IPS-15b (cell line): ENCODE results near the gene SIGLEC1.
A peak's percentile ranks its signal among the peaks of the same experiment; 100 is the strongest.

Source experiments
- H3K27me3 ChIP-seq: one replicate; pipeline ENCODE4 v1.6.1; 2013; ENCODE audit warnings: low read length; ENCODE audit not compliant: control insufficient read depth, insufficient read depth
- H3K36me3 ChIP-seq: one replicate; pipeline ENCODE4 v1.6.1; 2013; ENCODE audit warnings: low read length; ENCODE audit not compliant: control insufficient read depth, insufficient read depth
- H3K4me1 ChIP-seq: one replicate; pipeline ENCODE4 v1.6.1; 2013; ENCODE audit warnings: mild to moderate bottlenecking, low read length; ENCODE audit not compliant: control insufficient read depth, insufficient read depth
- H3K4me3 ChIP-seq: one replicate; pipeline ENCODE4 v1.5.1; 2013; ENCODE audit warnings: low read depth, low read length
- H3K9ac ChIP-seq: one replicate; pipeline ENCODE4 v1.6.1; 2013; ENCODE audit warnings: low read depth, mild to moderate bottlenecking, low read length
- H3K9me3 ChIP-seq: one replicate; pipeline ENCODE4 v1.6.1; 2013; ENCODE audit warnings: mild to moderate bottlenecking, low read length; ENCODE audit not compliant: control insufficient read depth, insufficient read depth

The SIGLEC1 gene

GRCh38 chr20:3731944-3732326 lies 19.5 kb upstream of the SIGLEC1 start:
- H3K4me3 ChIP-seq, result no peak overlapping the region
- no peaks in the 10 kb centered on the region for H3K9me3 ChIP-seq
- peaks cover 2% of the 10 kb centered on the region for H3K4me1 ChIP-seq
- peaks cover 45% of the 10 kb centered on the region for H3K27me3 ChIP-seq
- peak overlapping the region; percentile 54 for H3K9ac ChIP-seq
- H3K36me3 ChIP-seq, result no peaks in the 10 kb centered on the region

GRCh38 chr20:3730803-3731672 lies 18.6 kb upstream of the SIGLEC1 start:
- peaks cover 2% of the 10 kb centered on the region for H3K4me1 ChIP-seq
- no peaks in the 10 kb centered on the region for H3K9me3 ChIP-seq
- H3K36me3 ChIP-seq, result no peaks in the 10 kb centered on the region
- peaks cover 46% of the 10 kb centered on the region for H3K27me3 ChIP-seq
- no peak overlapping the region for H3K9ac ChIP-seq
- no peak overlapping the region for H3K4me3 ChIP-seq

- Histone ChIP-seq H3K27me3 (peaks cover 45% of the 10 kb centered on the region), H3K9me3 (no peaks in the 10 kb centered on the region), H3K36me3 (no peaks in the 10 kb centered on the region), H3K4me3 (no peak overlapping the region), H3K4me1 (peaks cover 2% of the 10 kb centered on the region), H3K9ac (no peak overlapping the region)
Observed at GRCh38 chr20:3729811-3730540, 17.6 kb upstream of the SIGLEC1 start.

- Histone ChIP-seq H3K36me3 (no peaks in the 10 kb centered on the region), H3K27me3 (peaks cover 45% of the 10 kb centered on the region), H3K4me3 (no peak overlapping the region), H3K9ac (no peak overlapping the region), H3K4me1 (peaks cover 2% of the 10 kb centered on the region), H3K9me3 (no peaks in the 10 kb centered on the region)
Observed at GRCh38 chr20:3729378-3729777, 17.0 kb upstream of the SIGLEC1 start.

- Histone ChIP-seq H3K27me3 (peaks cover 44% of the 10 kb centered on the region), H3K4me1 (peaks cover 2% of the 10 kb centered on the region), H3K4me3 (no peak overlapping the region), H3K9ac (no peak overlapping the region), H3K36me3 (no peaks in the 10 kb centered on the region), H3K9me3 (no peaks in the 10 kb centered on the region)
Observed at GRCh38 chr20:3728876-3729275, 16.5 kb upstream of the SIGLEC1 start.

- Histone ChIP-seq H3K9ac (no peak overlapping the region), H3K4me3 (no peak overlapping the region), H3K9me3 (no peaks in the 10 kb centered on the region), H3K36me3 (no peaks in the 10 kb centered on the region), H3K27me3 (peaks cover 39% of the 10 kb centered on the region), H3K4me1 (no peaks in the 10 kb centered on the region)
Observed at GRCh38 chr20:3728354-3728753, 16.0 kb upstream of the SIGLEC1 start.

GRCh38 chr20:3727401-3728021 lies 15.1 kb upstream of the SIGLEC1 start:
- Histone ChIP-seq H3K27me3 (peaks cover 32% of the 10 kb centered on the region), H3K36me3 (no peaks in the 10 kb centered on the region), H3K9ac (no peak overlapping the region), H3K4me3 (no peak overlapping the region), H3K4me1 (no peaks in the 10 kb centered on the region), H3K9me3 (no peaks in the 10 kb centered on the region)

- Histone ChIP-seq H3K9ac (no peak overlapping the region), H3K9me3 (no peaks in the 10 kb centered on the region), H3K27me3 (peaks cover 19% of the 10 kb centered on the region), H3K4me3 (no peak overlapping the region), H3K36me3 (no peaks in the 10 kb centered on the region), H3K4me1 (no peaks in the 10 kb centered on the region)
Observed at GRCh38 chr20:3724356-3724755, 12.0 kb upstream of the SIGLEC1 start.

- H3K9ac ChIP-seq, result no peak overlapping the region
Observed at GRCh38 chr20:3723284-3723683, 10.9 kb upstream of the SIGLEC1 start.

GRCh38 chr20:3721912-3722311 lies 9.5 kb upstream of the SIGLEC1 start:
- H3K4me1 ChIP-seq, result no peaks in the 10 kb centered on the region
- H3K27me3 ChIP-seq, result peaks cover 1% of the 10 kb centered on the region
- H3K36me3 ChIP-seq, result no peaks in the 10 kb centered on the region
- no peaks in the 10 kb centered on the region for H3K9me3 ChIP-seq
- no peak overlapping the region for H3K9ac ChIP-seq
- H3K4me3 ChIP-seq, result no peak overlapping the region

More at GRCh38 chr20:3723284-3723683, 10.9 kb upstream of the SIGLEC1 start:
- no peaks in the 10 kb centered on the region for H3K9me3 ChIP-seq
- H3K4me3 ChIP-seq, result no peak overlapping the region
- no peaks in the 10 kb centered on the region for H3K4me1 ChIP-seq
- H3K36me3 ChIP-seq, result no peaks in the 10 kb centered on the region
- peaks cover 15% of the 10 kb centered on the region for H3K27me3 ChIP-seq

GRCh38 chr20:3720626-3721025 lies 8.2 kb upstream of the SIGLEC1 start:
- H3K36me3 ChIP-seq, result no peaks in the 10 kb centered on the region
- H3K9me3 ChIP-seq, result no peaks in the 10 kb centered on the region
- no peak overlapping the region for H3K4me3 ChIP-seq
- H3K4me1 ChIP-seq, result no peaks in the 10 kb centered on the region
- H3K27me3 ChIP-seq, result no peaks in the 10 kb centered on the region
- no peak overlapping the region for H3K9ac ChIP-seq
